Measurements from ENCODE around the gene C4orf17.
A peak's percentile ranks its signal among the peaks of the same experiment; 100 is the strongest.
"Not testable (repeated sequence)": the region's sequence is repeated elsewhere in the genome, so short reads cannot be mapped to it uniquely, and the experiment has no call there.

Gene C4orf17

DNA sequence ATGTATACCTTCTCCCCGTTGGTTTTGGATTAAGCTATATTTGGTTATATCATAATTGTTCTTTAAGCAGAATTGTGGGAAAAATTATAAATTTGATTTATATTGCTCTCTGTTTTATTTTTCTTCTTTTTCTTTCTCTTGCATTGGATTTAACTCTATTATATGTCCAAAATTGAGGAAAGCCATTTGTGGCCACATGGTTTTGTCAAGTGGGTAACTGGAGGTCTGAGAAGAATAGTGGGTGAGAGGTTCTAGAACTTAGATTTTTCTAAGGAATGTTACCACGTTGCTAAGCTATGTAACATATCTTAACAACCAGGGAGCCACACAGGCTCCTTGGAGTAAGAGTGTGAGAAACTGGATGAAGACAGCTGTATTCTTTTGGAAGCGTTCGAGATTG, at the start of gene C4orf17:
C4orf17 (plus strand) TSS at position 301 of the 400 bp plus-strand sequence. CDS start 2,061 bp downstream, outside the sequence.
- no peak for FAIRE-seq

GRCh38 chr4:99461623-99462401, 49.0 kb upstream of the C4orf17 start:
- FAIRE-seq, result no peak
- DNase-seq (ENCODE audit: insufficient read length, low spot score), result no peak

More for the DNA sequence above, at the start of gene C4orf17:
- no peak for DNase-seq (ENCODE audit: insufficient read length, low spot score)

DNA sequence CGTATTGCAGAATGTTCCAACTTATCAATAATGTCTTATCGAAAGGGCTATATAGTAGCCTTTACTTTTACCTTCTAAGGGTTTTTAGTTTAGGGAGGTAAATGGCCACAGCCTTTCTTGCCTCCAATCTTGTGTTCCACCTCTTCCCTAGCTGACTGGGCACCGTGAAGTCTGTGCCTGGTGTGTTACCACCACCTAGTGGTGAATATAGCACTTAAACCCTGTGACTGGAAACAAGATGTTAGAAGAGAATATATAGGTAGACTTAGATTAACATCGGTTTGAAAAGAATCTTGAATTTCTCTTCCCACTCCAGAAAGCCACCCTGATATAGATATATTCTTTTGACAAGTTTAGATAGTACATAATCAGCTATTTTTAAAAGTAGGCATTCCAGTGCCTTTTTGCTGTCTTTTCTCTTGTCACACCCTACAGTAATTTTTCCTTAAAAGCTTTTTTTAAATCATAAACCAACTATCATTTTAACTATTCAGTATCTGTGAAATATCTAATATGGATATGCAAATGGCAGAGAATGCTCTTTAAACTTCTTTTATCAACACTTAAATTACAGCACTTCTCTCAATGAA, 47.9 kb upstream of the C4orf17 start:
- FAIRE-seq (no peak), DNase-seq (ENCODE audit: insufficient read length, low spot score) (peak; percentile 31)

DNA sequence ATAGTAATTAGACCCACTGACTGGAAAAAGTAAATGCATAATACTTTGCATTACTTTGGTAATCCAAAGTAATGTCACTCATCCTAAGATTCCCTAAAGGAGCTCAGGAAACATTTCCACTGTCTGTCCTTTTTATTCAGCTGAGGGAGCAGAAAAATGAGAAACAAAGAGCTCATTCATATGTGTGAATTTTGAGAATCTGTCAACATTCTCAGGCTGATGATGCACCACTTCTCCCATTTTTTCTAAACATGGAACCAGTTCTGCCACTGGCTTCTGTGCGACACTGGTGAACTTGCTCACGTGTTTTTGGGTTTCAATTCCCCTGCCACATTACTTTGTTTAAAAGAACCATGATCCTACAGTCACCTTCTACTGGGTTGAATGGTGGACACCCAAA, 47.3 kb upstream of the C4orf17 start:
- FAIRE-seq (no peak), DNase-seq (ENCODE audit: insufficient read length, low spot score) (no peak)

DNA sequence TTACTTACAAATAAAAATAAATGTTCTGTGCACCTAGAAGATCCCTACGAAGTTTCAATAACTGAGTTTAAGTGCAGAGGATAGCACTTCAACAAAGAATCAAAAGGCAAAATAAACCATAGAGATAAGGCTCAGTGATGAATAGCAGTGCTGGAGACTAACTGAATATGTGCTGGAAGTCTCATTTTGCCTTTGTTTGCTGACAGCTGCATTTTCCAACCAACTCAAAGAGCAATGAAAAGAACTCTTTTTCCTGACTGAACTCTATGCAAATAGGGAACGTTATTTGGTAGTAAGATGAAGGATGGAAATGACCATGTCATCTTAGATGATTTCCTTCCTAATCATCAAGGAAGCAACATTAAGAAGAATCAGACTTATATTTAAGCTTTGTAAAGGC, 42.9 kb upstream of the C4orf17 start:
- DNase-seq (ENCODE audit: insufficient read length, low spot score) (no peak), FAIRE-seq (no peak)

- no peak for FAIRE-seq
Measured at GRCh38 chr4:99468889-99469288, 41.9 kb upstream of the C4orf17 start.

DNA sequence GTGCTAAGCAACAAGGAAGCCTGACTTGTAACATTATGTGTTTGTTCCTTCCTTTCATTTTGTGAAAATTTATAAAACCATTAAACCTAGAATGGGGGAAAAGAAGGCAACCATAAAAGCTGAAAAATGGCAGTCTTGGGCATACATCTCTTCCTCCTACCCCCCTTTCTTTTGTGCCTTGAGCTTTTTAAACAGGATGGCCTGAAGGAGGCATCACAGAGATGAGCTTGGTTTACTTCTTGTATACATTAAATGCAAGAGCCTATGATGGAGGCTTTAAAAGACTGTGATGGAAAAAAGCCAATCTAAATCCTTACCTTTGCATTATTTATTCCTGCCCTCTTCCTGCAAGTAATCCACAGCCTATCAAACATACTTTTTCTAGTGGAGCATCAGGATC, 39.5 kb upstream of the C4orf17 start:
- DNase-seq (ENCODE audit: insufficient read length, low spot score) (no peak), FAIRE-seq (no peak)

More at GRCh38 chr4:99468889-99469288, 41.9 kb upstream of the C4orf17 start:
- no peak for DNase-seq (ENCODE audit: insufficient read length, low spot score)

- DNase-seq (ENCODE audit: insufficient read length, low spot score) (no peak), FAIRE-seq (no peak)
Measured at GRCh38 chr4:99471896-99472295, 38.9 kb upstream of the C4orf17 start.

DNA sequence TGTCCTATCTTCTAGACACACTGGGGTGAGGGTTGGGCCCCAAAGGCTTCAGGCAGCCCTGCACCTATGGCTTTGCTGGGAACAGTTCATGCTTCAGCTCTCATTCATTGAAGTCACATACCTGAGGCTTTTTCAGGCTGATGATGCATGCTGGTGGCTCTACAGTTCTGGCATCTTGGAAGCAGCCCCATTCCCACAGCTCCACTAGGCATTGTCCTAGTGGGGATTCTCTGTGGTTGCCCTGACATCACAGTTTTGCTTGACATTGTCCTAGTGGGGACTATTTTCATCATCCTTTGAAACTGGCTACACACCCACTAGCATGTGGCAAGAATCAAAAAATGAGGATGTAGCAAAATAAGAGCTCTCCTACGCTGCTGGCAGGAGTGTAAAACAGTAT, 37.7 kb upstream of the C4orf17 start:
- DNase-seq (ENCODE audit: insufficient read length, low spot score) (no peak), FAIRE-seq (no peak)

GRCh38 chr4:99483636-99484035, 27.2 kb upstream of the C4orf17 start:
- FAIRE-seq (no peak), DNase-seq (ENCODE audit: insufficient read length, low spot score) (no peak)

DNA sequence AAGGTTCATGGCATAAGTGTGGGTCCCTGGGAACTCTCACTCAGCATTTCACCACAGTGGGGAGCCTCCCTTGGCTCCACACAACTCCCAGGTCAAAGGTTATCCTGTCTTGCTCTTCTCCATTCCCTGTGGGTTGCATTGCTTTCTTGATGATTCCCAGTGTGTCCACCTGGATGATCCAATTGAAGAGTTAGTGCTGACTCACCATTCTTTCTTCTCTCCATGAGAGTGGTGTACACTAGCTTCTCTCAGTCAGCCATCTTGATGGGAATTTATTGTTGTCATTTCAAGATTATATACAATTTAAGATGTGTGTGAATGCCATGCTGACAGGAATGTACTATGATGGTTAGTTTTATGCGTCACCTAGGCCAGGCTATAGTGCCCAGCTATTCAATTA, 25.6 kb upstream of the C4orf17 start:
- no peak for FAIRE-seq

GRCh38 chr4:99486648-99487047, 24.2 kb upstream of the C4orf17 start:
- not testable (repeated sequence) for FAIRE-seq; DNase-seq (ENCODE audit: insufficient read length, low spot score)

More for the DNA sequence above, 25.6 kb upstream of the C4orf17 start:
- DNase-seq (ENCODE audit: insufficient read length, low spot score), result no peak

- DNase-seq (ENCODE audit: insufficient read length, low spot score), result no peak
- FAIRE-seq, result no peak
Measured at GRCh38 chr4:99490286-99490685, 20.5 kb upstream of the C4orf17 start.

- DNase-seq (ENCODE audit: insufficient read length, low spot score) (no peak), FAIRE-seq (no peak)
Measured at GRCh38 chr4:99504804-99505502, 5.9 kb upstream of the C4orf17 start.

DNA sequence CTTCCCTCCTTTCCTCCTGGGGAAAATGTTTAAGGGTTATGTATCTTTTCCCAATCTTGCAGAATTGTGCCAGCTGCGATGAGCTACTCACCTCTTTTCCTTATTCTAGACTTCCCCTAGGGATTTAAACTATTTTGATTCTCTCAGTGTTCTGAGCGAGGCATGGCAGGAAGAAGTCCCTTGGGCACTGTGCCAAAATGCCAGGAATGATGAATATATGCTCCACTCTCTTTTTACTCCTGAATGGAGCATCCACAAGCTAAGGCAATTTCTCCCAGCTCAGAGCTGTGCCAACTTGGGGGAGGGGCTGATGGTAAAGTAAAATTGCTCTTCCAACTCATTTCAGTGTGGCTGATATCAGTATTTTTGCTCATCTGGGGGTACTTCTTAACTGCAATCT, 4.0 kb upstream of the C4orf17 start:
- DNase-seq (ENCODE audit: insufficient read length, low spot score) (no peak), FAIRE-seq (no peak)

- FAIRE-seq (no peak), DNase-seq (ENCODE audit: insufficient read length, low spot score) (no peak)
Measured at GRCh38 chr4:99507349-99507748, 3.5 kb upstream of the C4orf17 start.

- no peak for FAIRE-seq
- no peak for DNase-seq (ENCODE audit: insufficient read length, low spot score)
Measured at GRCh38 chr4:99507762-99508161, 3.1 kb upstream of the C4orf17 start.

DNA sequence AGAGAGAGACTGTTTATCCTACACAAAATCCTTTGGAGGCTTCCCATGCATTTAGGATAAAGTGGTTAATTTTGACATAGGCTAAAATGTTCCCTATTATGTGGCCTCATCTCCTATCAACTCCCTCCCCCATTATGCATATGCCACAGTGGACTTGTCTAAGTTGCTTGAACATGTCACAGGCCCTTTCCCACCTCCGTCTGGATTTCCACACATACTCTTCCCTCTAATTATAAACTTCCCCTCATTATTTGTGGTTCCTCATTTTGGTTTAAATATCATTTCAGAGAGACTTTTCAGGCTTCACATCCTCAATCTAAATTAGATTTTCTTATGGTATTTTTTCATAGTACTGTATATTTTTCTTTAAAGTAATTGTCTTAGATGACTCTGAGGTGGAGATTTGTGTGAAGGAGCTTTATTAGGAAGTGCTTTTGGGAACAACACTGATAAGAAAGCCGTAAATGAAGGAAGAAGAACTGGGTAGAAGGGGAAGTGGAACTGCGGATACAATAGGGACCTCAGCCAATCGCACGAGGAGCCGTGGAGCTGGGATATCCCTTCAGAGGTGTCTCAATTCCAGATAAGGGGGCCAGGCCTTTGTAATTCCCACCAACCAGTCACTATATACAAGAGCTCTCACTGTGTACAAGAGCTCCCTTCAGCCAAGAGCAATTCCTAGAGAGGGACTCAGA, 7.9 kb downstream of the C4orf17 start:
- FAIRE-seq, result no peak
- no peak for DNase-seq (ENCODE audit: insufficient read length, low spot score)

DNA sequence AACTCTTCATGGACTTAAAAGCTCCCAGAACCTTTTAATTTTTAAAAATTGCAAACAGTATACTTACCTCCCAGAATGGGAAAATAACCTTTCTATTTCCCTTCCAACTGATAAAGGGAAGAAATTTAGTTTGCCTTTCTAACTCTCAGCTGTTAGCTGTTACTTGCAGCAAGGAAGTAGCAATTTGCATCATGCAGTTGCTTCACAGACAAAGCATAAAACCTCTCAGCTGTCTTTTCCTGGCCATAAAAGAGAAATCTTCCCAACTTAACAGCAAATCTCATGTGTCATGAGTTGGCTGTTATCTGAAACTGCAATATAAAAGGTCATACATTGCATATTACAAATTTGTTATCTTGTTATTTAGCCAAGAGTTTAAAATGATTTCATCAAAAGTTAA, 18.4 kb downstream of the C4orf17 start:
- DNase-seq (ENCODE audit: insufficient read length, low spot score), result no peak
- no peak for FAIRE-seq

DNA sequence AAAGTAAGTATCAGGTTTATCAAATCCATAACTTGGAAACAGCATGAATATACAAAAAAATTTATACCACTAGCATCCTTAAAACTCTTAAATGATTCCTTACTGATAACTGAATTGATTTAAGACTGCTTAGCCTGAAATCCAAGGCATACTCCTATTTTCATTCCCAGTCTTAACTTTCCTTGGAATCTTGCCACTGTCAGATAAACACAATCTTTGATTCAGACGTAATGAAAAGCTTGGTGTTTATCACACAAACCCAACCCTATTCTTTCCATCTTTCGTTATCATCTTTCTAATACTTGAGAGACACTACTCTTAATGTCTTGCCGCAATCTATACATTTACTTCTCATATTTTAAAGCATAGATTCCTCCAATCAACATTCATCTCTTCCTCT, 19.1 kb downstream of the C4orf17 start:
- FAIRE-seq (no peak), DNase-seq (ENCODE audit: insufficient read length, low spot score) (no peak)

DNA sequence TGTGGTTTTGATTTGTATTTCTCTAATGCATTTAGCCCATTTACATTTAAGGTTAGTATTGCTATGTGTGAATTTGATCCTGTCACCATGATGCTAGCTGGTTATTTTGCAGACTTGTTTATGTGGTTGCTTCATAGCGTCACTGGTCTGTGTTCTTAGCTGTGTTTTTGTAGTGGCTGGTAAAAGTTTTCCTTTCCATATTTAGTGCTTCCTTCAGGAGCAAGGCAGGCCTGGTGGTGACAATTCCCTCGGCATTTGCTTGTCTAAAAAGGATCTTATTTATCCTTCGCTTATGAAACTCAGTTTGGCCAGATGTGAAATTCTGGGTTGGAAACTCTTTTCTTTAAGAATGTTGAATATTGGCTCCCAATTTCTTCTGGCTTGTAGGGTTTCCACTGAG, 23.9 kb downstream of the C4orf17 start:
- DNase-seq (ENCODE audit: insufficient read length, low spot score); FAIRE-seq: not testable (repeated sequence)
